Fibroblast of lung (primary cell): Measurements from ENCODE around the gene PLD1. TPM values are rescaled to one million over a fixed set of nuclear protein-coding genes. Genes with fewer than 3 reads are reported as not detected.
A peak's percentile ranks its signal among the peaks of the same experiment; 100 is the strongest.

Source experiments
- DNase-seq, 2 donors: peaks; one replicate each; pipeline versions ENCODE4 v3.0.0 to v3.0.0-alpha.2; 2010; ENCODE audit warnings: low read depth in 2 of 2
- H2AFZ ChIP-seq: 2 replicates; pipeline ENCODE4 v1.5.1; 2012; ENCODE audit warnings: low read length, control low read depth, inconsistent platforms
- H3K27ac ChIP-seq: 2 replicates; pipeline ENCODE4 v1.5.1; 2011; ENCODE audit warnings: low read length, control low read depth; ENCODE audit not compliant: insufficient read depth
- H3K27me3 ChIP-seq: 2 replicates; pipeline ENCODE4 v1.5.1; 2011; ENCODE audit warnings: mild to moderate bottlenecking, low read length; ENCODE audit not compliant: control insufficient read depth, insufficient read depth
- H3K36me3 ChIP-seq: 2 replicates; pipeline ENCODE4 v1.5.1; 2011; ENCODE audit warnings: low read length; ENCODE audit not compliant: control insufficient read depth, insufficient read depth
- H3K4me1 ChIP-seq: 2 replicates; pipeline ENCODE4 v1.5.1; 2011; ENCODE audit warnings: low read length; ENCODE audit not compliant: control insufficient read depth, insufficient read depth; ENCODE audit errors: extremely low read depth
- H3K4me2 ChIP-seq: 2 replicates; pipeline ENCODE4 v1.5.1; 2011; ENCODE audit warnings: low read length, control low read depth; ENCODE audit not compliant: insufficient read depth; ENCODE audit errors: extremely low read depth
- H3K4me3 ChIP-seq, 4 experiments: fragments of 200-600 bp in 1 of 4; sonication (generic) in 1 of 4; replicated peaks in 1 of 4; 2 replicates each; pipeline ENCODE4 v1.5.1; 2011 to 2016; ENCODE audit warnings: low read length in 4 of 4, low read depth in 3 of 4, mild to moderate bottlenecking in 3 of 4, control low read depth in 2 of 4, inconsistent platforms in 1 of 4, mixed read lengths in 1 of 4; ENCODE audit not compliant: insufficient read depth in 1 of 4; ENCODE audit errors: control extremely low read depth in 1 of 4
- H3K79me2 ChIP-seq: 2 replicates; pipeline ENCODE4 v1.5.1; 2012; ENCODE audit warnings: mild to moderate bottlenecking, low read length, inconsistent platforms; ENCODE audit not compliant: control insufficient read depth, insufficient read depth
- H3K9ac ChIP-seq: 2 replicates; pipeline ENCODE4 v1.5.1; 2011; ENCODE audit warnings: mild to moderate bottlenecking, low read length, control low read depth; ENCODE audit not compliant: insufficient read depth
- H3K9me3 ChIP-seq: 2 replicates; pipeline ENCODE4 v1.5.1; 2012; ENCODE audit warnings: low read depth, low read length; ENCODE audit not compliant: control insufficient read depth, insufficient read depth
- H4K20me1 ChIP-seq: 2 replicates; pipeline ENCODE4 v1.5.1; 2011; ENCODE audit warnings: low read length; ENCODE audit not compliant: control insufficient read depth, insufficient read depth; ENCODE audit errors: extremely low read depth
- EZH2 ChIP-seq: IDR thresholded peaks from 2 replicates; pipeline ENCODE4 v1.5.1; 2012; ENCODE audit warnings: low read length, control low read depth, mild to moderate bottlenecking; ENCODE audit errors: missing control alignments
- polyA plus RNA-seq, 2 donors: library from polyadenylated mRNA; depleted of rRNA in 1 of 2; stranded (reverse) in 1 of 2; unstranded in 1 of 2; fragments of >200 nt; gene quantifications; 2 replicates each; pipeline ENCODE4 v1.2.1, GENCODE V29; 2011 to 2012; ENCODE audit warnings: missing spikeins in 1 of 2
- total RNA-seq: library from RNA; depleted of rRNA; stranded (reverse); fragments of >200 nt; gene quantifications from 2 replicates; pipeline ENCODE4 v1.2.1, GENCODE V29; 2014
- TF ChIP-seq, protein P1 (sequence below), 2 donors: IDR thresholded peaks in 1 of 2; conservative IDR thresholded peaks in 1 of 2; 1 replicate in 1 of 2; 2 replicates in 1 of 2; pipeline ENCODE4 v1.5.1; 2011 to 2012; ENCODE audit warnings: low read length in 2 of 2, control low read depth in 1 of 2, inconsistent platforms in 1 of 2, low read depth in 1 of 2, mild to moderate bottlenecking in 1 of 2

PLD1 gene
- total and polyA plus RNA-seq, 2 donors (not counting 1 experiment from before 2014, with no cell fraction given), result 10.8 to 18.8 TPM

DNA sequence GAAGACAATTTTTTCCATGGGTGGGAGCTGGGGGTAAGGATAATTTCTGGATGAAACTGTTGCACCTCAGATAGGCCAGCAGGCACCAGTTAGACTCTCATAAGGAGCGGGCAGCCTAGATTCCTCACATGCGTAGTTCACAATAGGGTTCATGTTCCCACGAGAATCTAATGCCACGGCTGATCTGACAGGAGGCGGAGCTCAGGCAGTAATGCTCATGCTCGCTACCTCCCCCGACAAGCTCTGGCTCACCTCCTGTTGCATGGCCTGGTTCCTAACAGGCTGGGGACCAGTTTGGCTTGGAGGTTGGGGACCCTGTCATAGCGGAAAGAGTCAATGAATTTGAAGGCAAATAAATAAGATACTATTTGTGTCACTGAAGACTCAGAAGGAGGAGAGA, 105.5 kb downstream of the PLD1 start:
- H3K79me2 ChIP-seq, result no peaks in the 10 kb centered on the region
- H3K27me3 ChIP-seq, result no peaks in the 10 kb centered on the region
- no peak overlapping the region for H2AFZ ChIP-seq
- no peak overlapping the region for H3K9ac ChIP-seq
- no peaks in the 10 kb centered on the region for H4K20me1 ChIP-seq
- no peak overlapping the region for H3K4me2 ChIP-seq
- H3K36me3 ChIP-seq, result no peaks in the 10 kb centered on the region
- DNase-seq, result no peak
- no peaks in the 10 kb centered on the region for H3K4me1 ChIP-seq
- no peaks in the 10 kb centered on the region for H3K9me3 ChIP-seq
- no peak overlapping the region for H3K4me3 ChIP-seq
- no peak overlapping the region for H3K27ac ChIP-seq
- TF ChIP-seq, protein P1, sequence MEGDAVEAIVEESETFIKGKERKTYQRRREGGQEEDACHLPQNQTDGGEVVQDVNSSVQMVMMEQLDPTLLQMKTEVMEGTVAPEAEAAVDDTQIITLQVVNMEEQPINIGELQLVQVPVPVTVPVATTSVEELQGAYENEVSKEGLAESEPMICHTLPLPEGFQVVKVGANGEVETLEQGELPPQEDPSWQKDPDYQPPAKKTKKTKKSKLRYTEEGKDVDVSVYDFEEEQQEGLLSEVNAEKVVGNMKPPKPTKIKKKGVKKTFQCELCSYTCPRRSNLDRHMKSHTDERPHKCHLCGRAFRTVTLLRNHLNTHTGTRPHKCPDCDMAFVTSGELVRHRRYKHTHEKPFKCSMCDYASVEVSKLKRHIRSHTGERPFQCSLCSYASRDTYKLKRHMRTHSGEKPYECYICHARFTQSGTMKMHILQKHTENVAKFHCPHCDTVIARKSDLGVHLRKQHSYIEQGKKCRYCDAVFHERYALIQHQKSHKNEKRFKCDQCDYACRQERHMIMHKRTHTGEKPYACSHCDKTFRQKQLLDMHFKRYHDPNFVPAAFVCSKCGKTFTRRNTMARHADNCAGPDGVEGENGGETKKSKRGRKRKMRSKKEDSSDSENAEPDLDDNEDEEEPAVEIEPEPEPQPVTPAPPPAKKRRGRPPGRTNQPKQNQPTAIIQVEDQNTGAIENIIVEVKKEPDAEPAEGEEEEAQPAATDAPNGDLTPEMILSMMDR (conservative IDR thresholded peaks at IDR 0.05 in 1 of 2, IDR thresholded peaks at IDR 0.05 in 1 of 2; ENCODE audit: low read depth in 1 of 2, low read length in 2 of 2), result no peak
- TF ChIP-seq EZH2, result no peak

DNA sequence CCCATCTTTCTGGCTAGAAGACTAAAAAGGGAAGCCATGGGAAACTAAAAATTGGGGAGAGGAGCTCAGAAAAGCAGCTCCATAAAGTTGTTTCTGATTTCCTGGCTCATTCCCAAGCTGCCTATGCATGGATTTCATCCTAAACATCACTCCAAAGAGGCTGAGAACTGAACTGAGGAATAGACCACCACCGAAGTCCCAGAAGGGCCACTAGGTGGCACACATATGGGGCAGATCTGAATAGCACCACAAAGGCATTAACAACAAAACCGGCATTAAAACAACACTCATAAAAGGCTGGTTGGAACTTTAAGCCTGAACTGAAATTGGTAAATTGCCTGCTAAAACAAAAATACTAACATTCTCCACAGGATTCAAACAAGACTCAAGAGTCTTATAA, 106.3 kb downstream of the PLD1 start:
- Histone ChIP-seq H4K20me1 (no peaks in the 10 kb centered on the region), H3K27me3 (no peaks in the 10 kb centered on the region), H3K9ac (no peak overlapping the region), H2AFZ (no peak overlapping the region), H3K9me3 (no peaks in the 10 kb centered on the region), H3K4me1 (no peaks in the 10 kb centered on the region), H3K4me2 (no peak overlapping the region), H3K36me3 (no peaks in the 10 kb centered on the region), H3K4me3 (no peak overlapping the region), H3K79me2 (no peaks in the 10 kb centered on the region), H3K27ac (no peak overlapping the region)
- TF ChIP-seq EZH2, result no peak
- TF ChIP-seq, protein P1 (conservative IDR thresholded peaks at IDR 0.05 in 1 of 2, IDR thresholded peaks at IDR 0.05 in 1 of 2; ENCODE audit: low read depth in 1 of 2, low read length in 2 of 2), result peak; percentile 39 to 65
- DNase-seq, result peak; percentile 40 to 56

DNA sequence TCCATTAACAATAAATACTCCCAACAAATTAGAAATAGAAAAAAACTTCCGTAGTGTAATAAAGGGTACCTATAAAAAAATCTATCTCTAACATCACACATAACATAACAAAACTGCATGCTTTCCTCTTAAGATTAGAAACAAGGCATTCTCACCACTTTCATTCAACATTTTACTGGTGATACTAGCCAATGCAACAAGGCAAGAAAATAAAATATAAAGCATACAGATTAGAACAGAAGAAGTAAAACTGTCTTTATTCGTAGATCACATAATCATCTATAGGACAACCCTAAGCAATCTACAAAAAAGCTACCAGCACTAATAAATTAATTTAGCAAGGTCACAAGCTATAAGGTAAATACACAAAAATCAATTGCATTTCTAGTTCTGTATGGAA, 107.1 kb downstream of the PLD1 start:
- H3K27me3 ChIP-seq, result no peaks in the 10 kb centered on the region
- DNase-seq, result no peak
- H3K9ac ChIP-seq, result no peak overlapping the region
- no peaks in the 10 kb centered on the region for H3K4me1 ChIP-seq
- H3K4me2 ChIP-seq, result no peak overlapping the region
- TF ChIP-seq EZH2, result no peak
- TF ChIP-seq, protein P1 (conservative IDR thresholded peaks at IDR 0.05 in 1 of 2, IDR thresholded peaks at IDR 0.05 in 1 of 2; ENCODE audit: low read depth in 1 of 2, low read length in 2 of 2), result no peak
- H4K20me1 ChIP-seq, result no peaks in the 10 kb centered on the region
- H3K4me3 ChIP-seq, result no peak overlapping the region
- no peaks in the 10 kb centered on the region for H3K9me3 ChIP-seq
- no peak overlapping the region for H3K27ac ChIP-seq
- H2AFZ ChIP-seq, result no peak overlapping the region
- H3K36me3 ChIP-seq, result no peaks in the 10 kb centered on the region
- H3K79me2 ChIP-seq, result no peaks in the 10 kb centered on the region
